Activated CD4-positive, alpha-beta memory T cell treated with anti-CD3 and anti-CD28 coated beads, Interleukin-2, amount 10 ng/mL, durations not matched to agents 7 days and 5 days (primary cell): ENCODE measurements around the gene TNS3. TPM values are rescaled to one million over a fixed set of nuclear protein-coding genes. Genes with fewer than 3 reads are reported as not detected.

Source experiments
- CTCF ChIA-PET: fragments of 350-600 bp; sonication (Branson Sonifier 250); formaldehyde crosslinking; loops from one replicate; lab custom pipeline; 2021; ENCODE audit warnings: antibody characterized with exemption, inconsistent platforms; lab: Charles Lee
- POLR2A ChIA-PET: fragments of 350-600 bp; sonication (Branson Sonifier 250); formaldehyde crosslinking; loops from one replicate; lab custom pipeline; 2021; ENCODE audit warnings: antibody characterized with exemption; lab: Charles Lee
- DNase-seq: peaks from one replicate; pipeline ENCODE4 v3.0.0-alpha.2; 2020
- H3K27ac Mint-ChIP-seq: one replicate; pipeline ENCODE4 v1.8.0; 2021; ENCODE audit warnings: mild to moderate bottlenecking, mixed read lengths
- H3K27me3 Mint-ChIP-seq: one replicate; pipeline ENCODE4 v1.8.0; 2021; ENCODE audit warnings: mixed read lengths
- H3K36me3 Mint-ChIP-seq: one replicate; pipeline ENCODE4 v1.8.0; 2021; ENCODE audit warnings: low read depth, mixed read lengths
- H3K4me1 Mint-ChIP-seq: one replicate; pipeline ENCODE4 v1.8.0; 2021; ENCODE audit warnings: mixed read lengths
- H3K4me3 Mint-ChIP-seq: one replicate; pipeline ENCODE4 v1.8.0; 2021; ENCODE audit warnings: mild to moderate bottlenecking, mixed read lengths
- H3K9me3 Mint-ChIP-seq: one replicate; pipeline ENCODE4 v1.8.0; 2021; ENCODE audit warnings: mixed read lengths
- total RNA-seq, 2 experiments: library from RNA; stranded (reverse); gene quantifications; one replicate each; pipeline ENCODE4 v1.2.3, GENCODE V29; 2021

Gene TNS3
- total RNA-seq, 2 experiments from 2014 or later = 0.15 to 0.18 TPM

DNA sequence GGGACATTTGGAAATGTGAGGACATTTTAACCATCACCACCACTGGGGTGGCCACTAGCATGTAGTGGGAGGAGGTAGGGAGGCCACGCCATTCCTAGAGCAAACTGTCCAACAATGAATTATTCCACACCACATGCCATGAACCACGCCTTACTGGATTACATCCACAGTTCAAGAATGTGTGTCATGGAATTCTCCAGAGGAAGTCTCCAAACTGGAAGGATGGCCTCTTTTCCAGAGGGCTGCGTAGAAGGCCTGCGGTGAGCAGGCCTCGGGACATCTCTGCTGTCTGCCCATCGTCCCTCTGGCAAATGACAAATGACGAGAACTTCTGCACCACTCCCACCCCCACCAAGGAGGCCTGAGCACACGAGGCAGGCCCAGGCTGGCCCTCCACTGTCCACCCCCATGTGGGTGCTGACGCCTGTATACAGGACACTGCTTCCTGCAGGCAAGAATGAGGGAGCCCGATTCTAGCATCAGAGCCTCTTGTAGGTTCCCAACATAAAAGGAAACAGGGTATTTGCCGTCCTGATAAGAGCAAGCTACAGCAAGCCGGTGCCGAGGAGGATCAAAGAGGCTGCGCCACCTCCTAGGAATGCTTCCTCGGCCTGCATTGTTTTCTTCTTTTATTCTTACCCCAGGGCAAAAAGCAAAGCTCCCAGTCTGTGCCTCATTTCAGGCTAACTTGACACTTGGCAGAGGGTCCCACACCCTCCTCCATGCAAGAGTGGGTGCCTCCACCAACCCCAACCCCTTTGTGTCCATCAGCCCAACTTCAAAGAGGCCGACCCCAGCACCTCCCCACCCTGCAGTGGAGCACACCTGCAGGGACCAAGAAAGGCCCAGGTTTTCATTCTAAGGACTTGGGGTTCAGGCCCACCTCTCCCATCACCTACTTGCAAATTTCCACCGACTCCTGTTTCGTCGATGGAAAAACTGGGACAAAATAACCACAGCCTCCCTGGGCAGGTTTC is 23.9 kb downstream of the TNS3 start:
- Mint-ChIP-seq H3K27me3 (no peaks in the 10 kb centered on the region), H3K4me3 (no peak overlapping the region), H3K4me1 (no peaks in the 10 kb centered on the region), H3K27ac (no peak overlapping the region), H3K9me3 (peaks cover 6% of the 10 kb centered on the region), H3K36me3 (no peaks in the 10 kb centered on the region)
- no peak for DNase-seq
- POLR2A ChIA-PET = no interaction called here
- CTCF ChIA-PET = no interaction called here

DNA sequence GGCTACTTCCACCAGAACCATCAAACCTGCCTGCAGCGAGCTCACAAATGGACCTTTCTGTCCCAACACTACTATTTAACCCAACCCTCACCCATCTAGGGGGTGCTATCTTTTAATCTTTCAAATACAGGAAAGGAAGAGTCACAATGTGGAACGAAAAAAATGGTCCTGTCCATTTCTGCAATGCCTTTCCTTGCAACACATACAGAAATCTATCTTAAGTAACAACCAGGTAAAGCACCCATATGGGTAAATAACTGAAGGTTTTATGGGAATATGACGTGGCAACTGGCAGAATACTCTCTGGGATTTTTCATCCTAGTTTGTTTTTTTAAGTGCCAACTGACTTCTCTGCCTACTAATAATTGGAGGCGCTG is 24.6 kb downstream of the TNS3 start:
- H3K9me3 Mint-ChIP-seq = peaks cover 6% of the 10 kb centered on the region
- ChIA-PET CTCF (no interaction called here), POLR2A (no interaction called here)

GRCh38 chr7:47556511-47557180 is 25.3 kb downstream of the TNS3 start:
- Mint-ChIP-seq H3K36me3 (no peaks in the 10 kb centered on the region), H3K27ac (no peak overlapping the region)
- POLR2A ChIA-PET = no interaction called here

More for the DNA sequence above, 24.6 kb downstream of the TNS3 start:
- no peak for DNase-seq
- Mint-ChIP-seq H3K36me3 (no peaks in the 10 kb centered on the region), H3K27ac (no peak overlapping the region), H3K4me1 (no peaks in the 10 kb centered on the region), H3K4me3 (no peak overlapping the region), H3K27me3 (no peaks in the 10 kb centered on the region)

DNA sequence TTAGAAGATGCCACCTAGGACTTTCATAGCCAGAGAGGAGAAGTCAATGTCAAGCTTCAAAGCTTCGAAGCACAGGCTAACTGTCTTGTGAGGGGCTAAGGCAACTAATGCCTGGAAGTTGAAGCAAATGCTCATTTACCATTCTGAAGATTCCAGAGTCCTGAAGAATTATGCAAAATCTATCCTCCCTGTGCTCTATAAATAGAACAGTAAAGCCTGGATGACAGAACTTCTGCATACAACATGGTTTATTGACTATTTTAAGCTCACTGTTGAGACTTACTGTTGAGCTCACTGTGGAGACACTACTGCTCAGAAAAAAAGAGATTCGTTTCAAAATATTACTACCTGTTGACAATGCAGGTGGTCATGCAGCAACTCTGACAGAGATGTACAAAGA is 28.6 kb downstream of the TNS3 start:
- Mint-ChIP-seq H3K4me3 (no peak overlapping the region), H3K27ac (no peak overlapping the region), H3K9me3 (no peaks in the 10 kb centered on the region), H3K36me3 (no peaks in the 10 kb centered on the region), H3K4me1 (no peaks in the 10 kb centered on the region), H3K27me3 (no peaks in the 10 kb centered on the region)
- no peak for DNase-seq
- POLR2A ChIA-PET = no interaction called here
- CTCF ChIA-PET = no interaction called here

More at GRCh38 chr7:47556511-47557180, 25.3 kb downstream of the TNS3 start:
- Mint-ChIP-seq H3K4me1 (no peaks in the 10 kb centered on the region), H3K9me3 (peaks cover 6% of the 10 kb centered on the region), H3K27me3 (no peaks in the 10 kb centered on the region), H3K4me3 (no peak overlapping the region)
- DNase-seq = no peak
- CTCF ChIA-PET = no interaction called here

- Mint-ChIP-seq H3K4me3 (no peak overlapping the region), H3K4me1 (no peaks in the 10 kb centered on the region), H3K27me3 (no peaks in the 10 kb centered on the region), H3K27ac (no peak overlapping the region), H3K9me3 (no peaks in the 10 kb centered on the region), H3K36me3 (no peaks in the 10 kb centered on the region)
- DNase-seq = no peak
- CTCF ChIA-PET = interaction anchor here (0.6 kb wide), 1 partner anchor 285 kb away, joined by 5 read pairs; no protein-coding TSS in a partner anchor
- POLR2A ChIA-PET = no interaction called here
Observed at GRCh38 chr7:47552621-47553020, 29.3 kb downstream of the TNS3 start.

GRCh38 chr7:47551668-47552440 is 30.1 kb downstream of the TNS3 start:
- H3K9me3 Mint-ChIP-seq = no peaks in the 10 kb centered on the region
- no peaks in the 10 kb centered on the region for H3K27me3 Mint-ChIP-seq
- POLR2A ChIA-PET = no interaction called here
- no peaks in the 10 kb centered on the region for H3K4me1 Mint-ChIP-seq
- no peaks in the 10 kb centered on the region for H3K36me3 Mint-ChIP-seq
- no peak overlapping the region for H3K27ac Mint-ChIP-seq
- CTCF ChIA-PET = interaction anchor here (0.6 kb wide), 1 partner anchor 284 kb away, joined by 5 read pairs; no protein-coding TSS in a partner anchor
- H3K4me3 Mint-ChIP-seq = no peak overlapping the region
- no peak for DNase-seq

DNA sequence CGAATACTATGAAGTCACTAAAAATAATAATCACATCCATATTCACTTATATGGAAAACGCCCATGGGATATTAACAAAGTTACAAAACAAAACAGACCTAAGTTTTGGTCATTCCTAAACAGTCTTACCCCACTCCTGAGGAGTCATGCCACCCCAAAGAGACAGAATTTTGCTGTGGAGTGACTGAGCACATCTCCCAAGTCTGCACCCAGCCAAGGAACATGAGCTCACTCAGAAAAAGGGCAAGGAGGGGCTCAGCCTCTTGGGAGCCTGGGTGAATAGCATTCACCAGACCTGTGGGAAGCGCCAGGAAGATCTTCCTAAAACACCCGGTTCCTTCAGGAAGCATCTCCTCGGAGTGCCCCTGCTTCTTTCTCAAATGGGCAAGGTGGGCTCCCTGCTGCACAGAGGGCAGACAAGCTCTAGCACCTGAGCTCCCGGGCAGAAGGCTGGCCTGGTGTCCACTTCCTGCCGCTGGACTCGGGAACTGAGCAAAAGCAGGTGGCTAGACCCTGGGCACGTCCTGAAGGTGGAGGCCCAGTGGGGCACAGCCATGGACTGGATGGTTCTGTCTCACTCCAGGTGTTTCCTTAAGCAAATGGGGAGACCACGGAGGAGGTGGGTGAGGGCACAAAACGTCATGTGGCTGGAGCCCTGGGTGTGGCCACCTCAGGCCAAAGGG is 31.0 kb downstream of the TNS3 start:
- no peak for DNase-seq

DNA sequence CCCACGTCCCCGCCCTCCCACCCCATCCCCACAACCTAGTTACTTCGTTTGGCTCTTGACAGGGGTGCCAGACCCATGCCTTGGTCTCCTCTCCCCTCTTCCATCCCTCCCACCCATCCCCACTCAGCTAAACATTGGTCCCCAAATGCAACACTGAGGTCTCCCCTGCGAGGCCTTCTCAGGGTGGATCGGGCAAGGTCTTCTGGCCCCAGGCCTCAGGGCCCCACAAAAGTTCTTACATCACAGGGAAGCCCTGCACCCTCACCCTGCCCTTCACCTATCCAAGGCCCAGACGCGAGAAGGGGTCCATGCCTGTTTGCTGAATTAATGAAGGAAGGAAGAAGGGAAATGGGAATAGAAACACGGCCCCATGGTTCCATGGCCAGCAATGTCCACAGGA is 32.0 kb downstream of the TNS3 start:
- no peaks in the 10 kb centered on the region for H3K36me3 Mint-ChIP-seq
- no peak for DNase-seq
- ChIA-PET POLR2A (no interaction called here), CTCF (no interaction called here)
- no peak overlapping the region for H3K4me3 Mint-ChIP-seq
- no peaks in the 10 kb centered on the region for H3K9me3 Mint-ChIP-seq
- no peak overlapping the region for H3K27ac Mint-ChIP-seq
- H3K4me1 Mint-ChIP-seq = no peaks in the 10 kb centered on the region
- H3K27me3 Mint-ChIP-seq = no peaks in the 10 kb centered on the region

More for the DNA sequence above, 31.0 kb downstream of the TNS3 start:
- H3K27ac Mint-ChIP-seq = no peak overlapping the region
- no peaks in the 10 kb centered on the region for H3K9me3 Mint-ChIP-seq
- no peaks in the 10 kb centered on the region for H3K36me3 Mint-ChIP-seq
- no peaks in the 10 kb centered on the region for H3K27me3 Mint-ChIP-seq
- ChIA-PET CTCF (no interaction called here), POLR2A (no interaction called here)
- no peaks in the 10 kb centered on the region for H3K4me1 Mint-ChIP-seq
- H3K4me3 Mint-ChIP-seq = no peak overlapping the region

GRCh38 chr7:47549397-47549796 is 32.5 kb downstream of the TNS3 start:
- Mint-ChIP-seq H3K4me1 (no peaks in the 10 kb centered on the region), H3K9me3 (no peaks in the 10 kb centered on the region), H3K4me3 (no peak overlapping the region), H3K27me3 (no peaks in the 10 kb centered on the region), H3K36me3 (no peaks in the 10 kb centered on the region), H3K27ac (no peak overlapping the region)
- ChIA-PET CTCF (no interaction called here), POLR2A (no interaction called here)
- DNase-seq = no peak

GRCh38 chr7:47548546-47548945 is 33.4 kb downstream of the TNS3 start:
- DNase-seq = no peak
- ChIA-PET POLR2A (no interaction called here), CTCF (no interaction called here)
- Mint-ChIP-seq H3K36me3 (no peaks in the 10 kb centered on the region), H3K4me1 (no peaks in the 10 kb centered on the region), H3K27me3 (no peaks in the 10 kb centered on the region), H3K9me3 (no peaks in the 10 kb centered on the region), H3K4me3 (no peak overlapping the region), H3K27ac (no peak overlapping the region)

- ChIA-PET POLR2A (no interaction called here), CTCF (no interaction called here)
- no peak for DNase-seq
- Mint-ChIP-seq H3K36me3 (no peaks in the 10 kb centered on the region), H3K27ac (no peak overlapping the region), H3K4me1 (no peaks in the 10 kb centered on the region), H3K9me3 (no peaks in the 10 kb centered on the region), H3K4me3 (no peak overlapping the region), H3K27me3 (no peaks in the 10 kb centered on the region)
Observed at GRCh38 chr7:47546733-47547494, 35.0 kb downstream of the TNS3 start.

DNA sequence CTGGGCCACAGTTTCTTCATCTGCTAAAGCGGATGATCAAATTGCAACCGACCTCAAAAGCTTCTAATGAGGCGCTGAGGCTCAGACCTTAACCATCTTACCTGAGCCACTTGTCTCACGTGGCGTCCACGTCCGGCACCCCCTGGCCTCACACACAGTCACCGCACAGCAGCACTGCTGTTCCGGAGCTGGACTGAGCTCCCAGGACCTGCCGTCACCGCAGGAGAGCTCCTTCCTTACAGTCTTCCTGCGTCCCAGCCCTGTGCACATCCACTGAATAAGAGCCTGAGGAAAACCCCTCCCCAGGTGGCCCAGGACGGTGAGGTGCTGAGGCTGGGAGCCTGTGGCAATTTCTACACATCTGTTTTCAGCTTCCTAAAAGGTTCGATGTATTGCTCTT is 35.7 kb downstream of the TNS3 start:
- H3K27ac Mint-ChIP-seq = no peak overlapping the region
- H3K36me3 Mint-ChIP-seq = no peaks in the 10 kb centered on the region
- no peaks in the 10 kb centered on the region for H3K27me3 Mint-ChIP-seq
- H3K4me3 Mint-ChIP-seq = no peak overlapping the region
- CTCF ChIA-PET = no interaction called here
- no peak for DNase-seq
- H3K4me1 Mint-ChIP-seq = no peaks in the 10 kb centered on the region
- H3K9me3 Mint-ChIP-seq = no peaks in the 10 kb centered on the region
- POLR2A ChIA-PET = no interaction called here
